ENCODE data around the gene MAG. TPM values are rescaled to one million over a fixed set of nuclear protein-coding genes. Genes with fewer than 3 reads are reported as not detected.

Gene MAG
- total and polyA plus RNA-seq, 2 of the 13 experiments (the other 11 are each of a cell fraction or from before 2014, with no cell fraction given) = 0.20 to 1.3 TPM

DNA sequence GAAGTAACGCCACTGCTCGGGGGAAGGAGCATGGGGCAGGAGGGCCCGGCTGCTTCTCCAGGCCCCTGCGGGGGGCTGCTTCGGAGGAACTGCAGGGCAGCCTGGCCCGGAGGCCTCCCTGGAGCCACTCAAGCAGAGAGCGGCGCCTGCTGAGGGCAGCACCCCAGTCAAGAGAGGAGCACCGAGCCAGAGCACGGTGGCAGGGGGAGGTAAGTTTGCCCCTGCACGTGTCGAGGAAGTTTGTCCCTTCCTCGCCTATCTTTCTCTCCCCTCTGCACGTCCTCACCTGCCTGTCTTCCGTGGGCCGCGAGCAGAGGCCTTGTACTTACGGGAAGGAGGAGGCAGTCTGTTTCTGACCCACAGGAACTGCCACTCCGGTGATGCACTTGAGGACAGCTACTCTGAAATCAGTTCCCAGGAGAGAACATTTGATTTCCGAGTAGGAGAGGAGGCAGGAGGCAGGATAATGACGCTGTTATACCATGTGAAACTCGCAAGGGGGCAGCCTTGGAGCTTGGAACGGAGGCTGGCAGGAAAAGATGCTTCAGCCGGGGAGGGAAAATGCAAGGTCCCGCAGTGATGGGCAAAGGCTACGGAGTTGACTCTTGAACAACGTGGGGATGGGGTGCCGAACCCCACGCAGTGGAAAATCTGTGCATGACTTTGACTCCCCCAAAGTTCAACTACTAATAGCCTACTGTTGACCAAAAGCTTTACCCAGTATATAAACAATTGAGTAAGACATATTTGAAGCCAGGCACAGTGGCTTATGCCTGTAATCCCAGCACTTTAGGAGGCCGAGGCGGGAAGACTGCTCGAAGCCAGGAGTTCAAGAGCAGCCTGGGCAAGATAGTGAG, 60.7 kb downstream of the MAG start (continued):
- TF ChIP-seq ZIK1 (CRISPR knock-in tag; IDR thresholded peaks at IDR 0.05; ENCODE audit: borderline replicate concordance, low read depth) (no peak), ZNF749 (CRISPR knock-in tag; IDR thresholded peaks at IDR 0.05; ENCODE audit: borderline replicate concordance) (no peak), KMT2A (CRISPR knock-in tag; IDR thresholded peaks at IDR 0.05) (no peak), SMC3 (IDR thresholded peaks at IDR 0.05; ENCODE audit: low read length) (peak; percentile 98), NRL (CRISPR knock-in tag; IDR thresholded peaks at IDR 0.05; ENCODE audit: borderline replicate concordance) (no peak)
- TF ChIP-seq, protein P1, sequence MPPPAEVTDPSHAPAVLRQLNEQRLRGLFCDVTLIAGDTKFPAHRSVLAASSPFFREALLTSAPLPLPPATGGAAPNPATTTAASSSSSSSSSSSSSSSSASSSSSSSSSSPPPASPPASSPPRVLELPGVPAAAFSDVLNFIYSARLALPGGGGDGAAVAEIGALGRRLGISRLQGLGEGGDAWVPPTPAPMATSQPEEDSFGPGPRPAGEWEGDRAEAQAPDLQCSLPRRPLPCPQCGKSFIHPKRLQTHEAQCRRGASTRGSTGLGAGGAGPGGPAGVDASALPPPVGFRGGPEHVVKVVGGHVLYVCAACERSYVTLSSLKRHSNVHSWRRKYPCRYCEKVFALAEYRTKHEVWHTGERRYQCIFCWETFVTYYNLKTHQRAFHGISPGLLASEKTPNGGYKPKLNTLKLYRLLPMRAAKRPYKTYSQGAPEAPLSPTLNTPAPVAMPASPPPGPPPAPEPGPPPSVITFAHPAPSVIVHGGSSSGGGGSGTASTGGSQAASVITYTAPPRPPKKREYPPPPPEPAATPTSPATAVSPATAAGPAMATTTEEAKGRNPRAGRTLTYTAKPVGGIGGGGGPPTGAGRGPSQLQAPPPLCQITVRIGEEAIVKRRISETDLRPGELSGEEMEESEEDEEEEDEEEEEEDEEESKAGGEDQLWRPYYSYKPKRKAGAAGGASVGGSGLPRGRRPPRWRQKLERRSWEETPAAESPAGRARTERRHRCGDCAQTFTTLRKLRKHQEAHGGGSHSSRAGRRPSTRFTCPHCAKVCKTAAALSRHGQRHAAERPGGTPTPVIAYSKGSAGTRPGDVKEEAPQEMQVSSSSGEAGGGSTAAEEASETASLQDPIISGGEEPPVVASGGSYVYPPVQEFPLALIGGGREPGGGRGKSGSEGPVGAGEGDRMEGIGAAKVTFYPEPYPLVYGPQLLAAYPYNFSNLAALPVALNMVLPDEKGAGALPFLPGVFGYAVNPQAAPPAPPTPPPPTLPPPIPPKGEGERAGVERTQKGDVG (CRISPR knock-in tag; IDR thresholded peaks at IDR 0.05; ENCODE audit: borderline replicate concordance) = no peak
- TF ChIP-seq, protein P2, sequence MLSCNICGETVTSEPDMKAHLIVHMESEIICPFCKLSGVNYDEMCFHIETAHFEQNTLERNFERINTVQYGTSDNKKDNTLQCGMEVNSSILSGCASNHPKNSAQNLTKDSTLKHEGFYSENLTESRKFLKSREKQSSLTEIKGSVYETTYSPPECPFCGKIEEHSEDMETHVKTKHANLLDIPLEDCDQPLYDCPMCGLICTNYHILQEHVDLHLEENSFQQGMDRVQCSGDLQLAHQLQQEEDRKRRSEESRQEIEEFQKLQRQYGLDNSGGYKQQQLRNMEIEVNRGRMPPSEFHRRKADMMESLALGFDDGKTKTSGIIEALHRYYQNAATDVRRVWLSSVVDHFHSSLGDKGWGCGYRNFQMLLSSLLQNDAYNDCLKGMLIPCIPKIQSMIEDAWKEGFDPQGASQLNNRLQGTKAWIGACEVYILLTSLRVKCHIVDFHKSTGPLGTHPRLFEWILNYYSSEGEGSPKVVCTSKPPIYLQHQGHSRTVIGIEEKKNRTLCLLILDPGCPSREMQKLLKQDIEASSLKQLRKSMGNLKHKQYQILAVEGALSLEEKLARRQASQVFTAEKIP (CRISPR knock-in tag; IDR thresholded peaks at IDR 0.05; ENCODE audit: borderline replicate concordance) = no peak
- TF ChIP-seq, protein P3, sequence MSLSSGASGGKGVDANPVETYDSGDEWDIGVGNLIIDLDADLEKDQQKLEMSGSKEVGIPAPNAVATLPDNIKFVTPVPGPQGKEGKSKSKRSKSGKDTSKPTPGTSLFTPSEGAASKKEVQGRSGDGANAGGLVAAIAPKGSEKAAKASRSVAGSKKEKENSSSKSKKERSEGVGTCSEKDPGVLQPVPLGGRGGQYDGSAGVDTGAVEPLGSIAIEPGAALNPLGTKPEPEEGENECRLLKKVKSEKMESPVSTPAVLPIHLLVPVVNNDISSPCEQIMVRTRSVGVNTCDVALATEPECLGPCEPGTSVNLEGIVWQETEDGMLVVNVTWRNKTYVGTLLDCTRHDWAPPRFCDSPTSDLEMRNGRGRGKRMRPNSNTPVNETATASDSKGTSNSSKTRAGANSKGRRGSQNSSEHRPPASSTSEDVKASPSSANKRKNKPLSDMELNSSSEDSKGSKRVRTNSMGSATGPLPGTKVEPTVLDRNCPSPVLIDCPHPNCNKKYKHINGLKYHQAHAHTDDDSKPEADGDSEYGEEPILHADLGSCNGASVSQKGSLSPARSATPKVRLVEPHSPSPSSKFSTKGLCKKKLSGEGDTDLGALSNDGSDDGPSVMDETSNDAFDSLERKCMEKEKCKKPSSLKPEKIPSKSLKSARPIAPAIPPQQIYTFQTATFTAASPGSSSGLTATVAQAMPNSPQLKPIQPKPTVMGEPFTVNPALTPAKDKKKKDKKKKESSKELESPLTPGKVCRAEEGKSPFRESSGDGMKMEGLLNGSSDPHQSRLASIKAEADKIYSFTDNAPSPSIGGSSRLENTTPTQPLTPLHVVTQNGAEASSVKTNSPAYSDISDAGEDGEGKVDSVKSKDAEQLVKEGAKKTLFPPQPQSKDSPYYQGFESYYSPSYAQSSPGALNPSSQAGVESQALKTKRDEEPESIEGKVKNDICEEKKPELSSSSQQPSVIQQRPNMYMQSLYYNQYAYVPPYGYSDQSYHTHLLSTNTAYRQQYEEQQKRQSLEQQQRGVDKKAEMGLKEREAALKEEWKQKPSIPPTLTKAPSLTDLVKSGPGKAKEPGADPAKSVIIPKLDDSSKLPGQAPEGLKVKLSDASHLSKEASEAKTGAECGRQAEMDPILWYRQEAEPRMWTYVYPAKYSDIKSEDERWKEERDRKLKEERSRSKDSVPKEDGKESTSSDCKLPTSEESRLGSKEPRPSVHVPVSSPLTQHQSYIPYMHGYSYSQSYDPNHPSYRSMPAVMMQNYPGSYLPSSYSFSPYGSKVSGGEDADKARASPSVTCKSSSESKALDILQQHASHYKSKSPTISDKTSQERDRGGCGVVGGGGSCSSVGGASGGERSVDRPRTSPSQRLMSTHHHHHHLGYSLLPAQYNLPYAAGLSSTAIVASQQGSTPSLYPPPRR (CRISPR knock-in tag; IDR thresholded peaks at IDR 0.05; ENCODE audit: borderline replicate concordance) = 0 out of 2 replicates have a peak, but pooled peaks have one; percentile 12
- TF ChIP-seq, protein P4, sequence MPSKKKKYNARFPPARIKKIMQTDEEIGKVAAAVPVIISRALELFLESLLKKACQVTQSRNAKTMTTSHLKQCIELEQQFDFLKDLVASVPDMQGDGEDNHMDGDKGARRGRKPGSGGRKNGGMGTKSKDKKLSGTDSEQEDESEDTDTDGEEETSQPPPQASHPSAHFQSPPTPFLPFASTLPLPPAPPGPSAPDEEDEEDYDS (CRISPR knock-in tag; IDR thresholded peaks at IDR 0.05) = 0 out of 2 replicates have a peak, but pooled peaks have one; percentile 24
